AG10803 (cell line): ENCODE data around the gene SMCHD1.
"Not testable (repeated sequence)": the region's sequence is repeated elsewhere in the genome, so short reads cannot be mapped to it uniquely, and the experiment has no call there.

Experiments used
- DNase-seq: peaks from one replicate; pipeline ENCODE4 v3.0.0; 2010; ENCODE audit warnings: low read depth
- H3K4me3 ChIP-seq: 2 replicates; pipeline ENCODE4 v1.5.1; 2011; ENCODE audit warnings: mild to moderate bottlenecking, low read length, control low read depth
- TF ChIP-seq, protein P1 (sequence below): conservative IDR thresholded peaks from 2 replicates; pipeline ENCODE4 v1.5.1; 2011; ENCODE audit warnings: mild to moderate bottlenecking, low read length, control low read depth, inconsistent platforms

The SMCHD1 gene

GRCh38 chr18:2845172-2845571 is 189.6 kb downstream of the SMCHD1 start:
- no peak for DNase-seq
- no peak overlapping the region for H3K4me3 ChIP-seq
- TF ChIP-seq, protein P1, sequence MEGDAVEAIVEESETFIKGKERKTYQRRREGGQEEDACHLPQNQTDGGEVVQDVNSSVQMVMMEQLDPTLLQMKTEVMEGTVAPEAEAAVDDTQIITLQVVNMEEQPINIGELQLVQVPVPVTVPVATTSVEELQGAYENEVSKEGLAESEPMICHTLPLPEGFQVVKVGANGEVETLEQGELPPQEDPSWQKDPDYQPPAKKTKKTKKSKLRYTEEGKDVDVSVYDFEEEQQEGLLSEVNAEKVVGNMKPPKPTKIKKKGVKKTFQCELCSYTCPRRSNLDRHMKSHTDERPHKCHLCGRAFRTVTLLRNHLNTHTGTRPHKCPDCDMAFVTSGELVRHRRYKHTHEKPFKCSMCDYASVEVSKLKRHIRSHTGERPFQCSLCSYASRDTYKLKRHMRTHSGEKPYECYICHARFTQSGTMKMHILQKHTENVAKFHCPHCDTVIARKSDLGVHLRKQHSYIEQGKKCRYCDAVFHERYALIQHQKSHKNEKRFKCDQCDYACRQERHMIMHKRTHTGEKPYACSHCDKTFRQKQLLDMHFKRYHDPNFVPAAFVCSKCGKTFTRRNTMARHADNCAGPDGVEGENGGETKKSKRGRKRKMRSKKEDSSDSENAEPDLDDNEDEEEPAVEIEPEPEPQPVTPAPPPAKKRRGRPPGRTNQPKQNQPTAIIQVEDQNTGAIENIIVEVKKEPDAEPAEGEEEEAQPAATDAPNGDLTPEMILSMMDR: no peak

- DNase-seq: peak; percentile 31
- peak within 1 kb of the TSS; percentile 68 for H3K4me3 ChIP-seq
- TF ChIP-seq, protein P1: no peak
Observed at GRCh38 chr18:2846636-2847316, 191.2 kb downstream of the SMCHD1 start, which contains the start of gene EMILIN2. Gene EMILIN2 (plus strand): TSS chr18:2847006. CDS start chr18:2847189, 183 bp downstream.

DNA sequence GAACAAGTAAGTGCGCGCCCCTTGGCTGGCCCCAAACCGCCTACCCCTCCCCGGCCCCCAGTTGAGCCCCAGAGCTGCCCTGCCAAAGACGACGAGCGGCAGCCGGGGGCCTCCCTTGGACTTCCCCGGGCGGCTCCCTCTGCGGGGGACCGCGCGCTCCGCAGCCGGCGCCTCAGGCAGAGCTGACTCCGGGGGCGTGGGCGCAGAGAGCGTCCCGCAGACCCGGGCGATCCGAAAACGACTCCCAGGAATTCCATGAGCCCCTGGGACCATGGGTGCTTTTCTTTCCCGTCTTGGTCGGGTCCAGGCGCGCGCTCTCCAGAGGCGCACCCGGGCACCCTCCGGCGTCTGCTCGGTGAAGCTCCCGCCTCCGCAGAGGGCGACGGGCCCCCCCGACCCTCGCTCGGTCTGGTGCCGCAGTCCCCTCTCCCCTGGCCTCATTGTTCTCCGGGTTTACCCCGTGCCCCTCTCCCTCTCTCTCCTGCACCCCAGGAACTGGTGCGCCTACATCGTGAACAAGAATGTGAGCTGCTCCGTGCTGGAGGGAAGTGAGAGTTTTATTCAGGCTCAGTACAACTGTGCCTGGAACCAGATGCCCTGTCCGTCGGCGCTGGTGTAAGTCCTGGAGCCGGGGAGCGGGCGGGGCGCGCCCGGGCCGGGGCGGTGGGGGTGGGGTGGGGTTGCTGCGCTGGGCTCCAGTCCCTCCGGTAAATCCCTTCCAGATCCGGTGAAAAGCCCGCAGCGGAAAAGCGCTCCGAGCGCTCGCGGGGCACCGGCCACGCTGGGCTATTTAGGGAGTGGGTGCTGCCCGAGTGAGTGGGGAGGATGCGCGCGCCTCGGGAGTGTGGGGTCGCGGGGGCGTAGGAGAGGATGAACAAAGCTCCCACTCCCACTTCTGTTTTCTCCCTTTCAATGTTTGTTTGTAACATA is 192.1 kb downstream of the SMCHD1 start:
- DNase-seq: peak; percentile 51
- H3K4me3 ChIP-seq: peak overlapping the region; percentile 68
- TF ChIP-seq, protein P1: no peak

DNA sequence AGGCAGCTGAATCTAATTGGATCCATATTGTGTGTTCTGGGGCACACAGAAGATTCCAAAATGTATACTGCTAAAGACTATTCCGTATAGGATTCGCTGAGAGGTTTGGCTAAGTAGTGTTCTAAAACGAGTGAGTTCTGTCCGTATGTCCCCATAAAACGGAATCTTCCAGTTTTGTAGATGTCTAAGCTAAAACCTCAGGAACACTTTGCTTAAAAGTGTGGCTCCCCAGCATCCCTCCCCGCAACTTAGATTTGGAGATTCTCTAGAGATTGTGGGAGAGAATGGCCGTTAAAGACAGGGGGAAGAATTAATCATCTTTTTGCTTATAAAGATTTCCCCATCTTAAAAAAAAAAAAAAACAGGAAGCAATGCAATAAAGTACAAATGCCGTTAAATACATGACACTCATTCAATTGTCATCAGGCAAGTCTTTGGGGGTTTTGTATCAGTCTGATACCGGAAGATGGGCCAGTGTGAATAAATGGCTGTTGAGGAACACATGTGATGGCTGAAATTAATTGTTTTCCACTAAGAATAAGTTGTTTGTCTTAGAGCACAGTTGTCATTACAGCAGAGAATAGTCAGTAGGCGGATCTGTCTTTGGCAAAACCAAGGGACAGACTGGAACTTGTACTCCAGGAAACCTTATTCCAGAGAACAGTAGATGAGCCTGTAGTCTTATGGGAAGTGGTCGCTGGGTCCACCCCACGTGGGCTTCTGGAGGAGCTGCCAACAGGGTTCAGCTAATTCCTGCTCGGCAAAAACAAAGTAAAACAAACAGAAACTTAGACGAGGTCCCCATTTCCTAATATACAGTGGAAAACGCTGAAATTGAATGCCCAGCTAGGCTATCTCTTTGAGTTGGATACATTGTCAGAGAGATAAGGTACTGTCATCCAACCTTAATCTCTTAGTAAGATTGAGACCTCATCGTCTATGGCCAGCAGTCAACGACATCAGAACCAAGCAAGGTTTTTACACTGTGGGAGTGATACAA is 193.0 kb downstream of the SMCHD1 start:
- peak; percentile 13 for DNase-seq
- TF ChIP-seq, protein P1: no peak
- peak overlapping the region; percentile 68 for H3K4me3 ChIP-seq

DNA sequence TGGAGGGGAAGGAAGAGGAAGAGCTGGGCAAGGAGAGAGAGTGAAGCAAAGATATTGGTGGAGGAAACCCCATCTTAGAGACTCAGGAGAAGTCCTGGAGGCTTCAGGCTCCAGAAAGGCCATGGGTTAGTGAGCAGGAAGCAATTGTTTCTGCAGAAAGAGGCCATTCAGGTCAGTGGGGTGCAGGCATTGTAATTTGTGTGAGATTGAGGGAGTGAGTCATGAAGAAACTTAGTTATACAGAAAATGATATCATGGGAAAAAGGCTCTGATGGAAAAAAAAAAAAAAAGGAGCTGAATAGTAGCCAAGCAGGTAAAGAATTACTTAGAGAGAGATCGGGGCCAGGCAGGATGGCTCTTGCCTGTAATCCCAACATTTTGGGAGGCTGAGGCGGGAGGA is 195.3 kb downstream of the SMCHD1 start:
- TF ChIP-seq, protein P1: no peak
- no peak for DNase-seq
- H3K4me3 ChIP-seq: no peak overlapping the region

- TF ChIP-seq, protein P1: no peak
- no peak overlapping the region for H3K4me3 ChIP-seq
- no peak for DNase-seq
Observed at GRCh38 chr18:2851771-2852170, 196.2 kb downstream of the SMCHD1 start.

DNA sequence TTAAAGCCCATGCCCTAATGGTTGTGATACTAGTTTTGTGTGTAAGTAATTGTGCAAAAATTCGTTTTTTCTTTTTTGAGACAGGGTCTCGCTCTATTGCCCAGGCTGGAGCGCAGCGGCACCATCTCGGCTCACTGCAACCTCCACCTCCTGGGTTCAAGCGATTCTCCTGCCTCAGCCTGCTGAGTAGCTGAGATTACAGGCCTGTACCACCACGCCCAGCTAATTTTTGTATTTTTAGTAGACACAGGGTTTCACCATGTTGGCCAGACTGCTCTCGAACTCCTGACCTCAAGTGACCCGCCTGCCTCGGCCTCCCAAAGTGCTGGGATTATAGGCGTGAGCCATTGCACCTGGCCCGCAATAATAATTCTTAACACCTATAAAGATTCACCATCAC is 196.9 kb downstream of the SMCHD1 start:
- DNase-seq, H3K4me3 ChIP-seq: not testable (repeated sequence)
